Peyer's patch (tissue), 4 donors: ENCODE data around the gene GNG4. TPM values are rescaled to one million over a fixed set of nuclear protein-coding genes. Genes with fewer than 3 reads are reported as not detected.
A peak's percentile ranks its signal among the peaks of the same experiment; 100 is the strongest.

Experiments used
- DNase-seq, 3 donors: peaks; one replicate each; pipeline ENCODE4 v3.0.0-alpha.2; 2017 to 2019
- H3K27ac ChIP-seq, 4 donors: fragments of 200-600 bp; sonication (generic); one replicate each; pipeline ENCODE4 v1.5.1; 2016 to 2019
- H3K27me3 ChIP-seq, 2 donors: fragments of 200-600 bp; sonication (generic); one replicate each; pipeline ENCODE4 v1.5.1; 2019
- H3K36me3 ChIP-seq, 3 donors: fragments of 200-600 bp; sonication (generic); one replicate each; pipeline ENCODE4 v1.5.1; 2016 to 2019
- H3K4me1 ChIP-seq, 4 donors: fragments of 200-600 bp; sonication (generic); one replicate each; pipeline ENCODE4 v1.5.1; 2016 to 2019
- H3K4me3 ChIP-seq, 4 donors: fragments of 200-600 bp; sonication (generic); 1 replicate in 3 of 4; 2 replicates in 1 of 4; pipeline ENCODE4 v1.5.1; 2016 to 2019; ENCODE audit warnings: mild to moderate bottlenecking in 1 of 4
- H3K9me3 ChIP-seq, 4 donors: fragments of 200-600 bp; sonication (generic); one replicate each; pipeline ENCODE4 v1.5.1; 2016 to 2019; ENCODE audit warnings: mild to moderate bottlenecking in 1 of 4
- POLR2A ChIP-seq, 2 donors: fragments of 450-650 bp; IDR thresholded peaks; one replicate each; pipeline ENCODE4 v1.5.1; 2017; ENCODE audit warnings: antibody characterized with exemption in 2 of 2, mild to moderate bottlenecking in 2 of 2, moderate library complexity in 2 of 2
- small RNA-seq, 2 donors: library from RNA; depleted of rRNA; stranded (forward); fragments of <200 nt; gene quantifications; one replicate each; pipeline ENCODE3, GENCODE V24; 2016
- total RNA-seq, 4 donors: library from RNA; depleted of rRNA; stranded (reverse); fragments of >200 nt; gene quantifications; one replicate each; pipeline ENCODE4 v1.1.0, GENCODE V29; 2016
- TF ChIP-seq, protein P1 (sequence below), 6 experiments: fragments of 450-650 bp in 4 of 6; fragments of 200-600 bp in 2 of 6; sonication (generic) in 1 of 6; IDR thresholded peaks; one replicate each; pipeline ENCODE4 v1.5.1; 2017 to 2019; ENCODE audit warnings: antibody characterized with exemption in 6 of 6, mild to moderate bottlenecking in 3 of 6, moderate library complexity in 1 of 6

Gene GNG4
- total RNA-seq, 4 donors from 2014 or later, result 1.6 to 9.1 (median 2.9) TPM

DNA sequence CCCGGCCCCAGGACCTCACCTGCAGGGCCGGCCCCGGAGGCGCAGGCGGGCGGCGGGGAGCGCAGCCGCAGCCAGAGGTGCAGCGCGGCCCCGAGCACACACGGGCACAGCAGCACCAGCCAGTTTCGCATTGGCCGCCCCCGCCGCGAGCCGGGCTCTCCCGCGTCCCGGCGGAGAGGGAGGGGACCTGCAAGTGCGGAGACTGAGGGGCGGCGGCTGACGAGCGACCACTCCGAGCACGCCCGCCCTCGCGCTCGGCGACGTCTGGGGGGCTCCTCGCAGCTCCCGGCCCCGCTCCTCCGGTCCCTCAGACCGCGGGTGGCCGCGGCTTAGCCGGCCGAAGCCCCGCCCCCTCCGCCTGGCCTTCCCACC lies 145.5 kb downstream of the GNG4 start, which contains the start of gene B3GALNT2:
Gene B3GALNT2, minus strand, starts transcription at position 331 of the 372 bp plus-strand sequence. Its CDS starts 200 bp downstream, at position 131.
- H3K27me3 ChIP-seq, result no peaks in the 10 kb centered on the region
- DNase-seq, result no peak
- no peaks in the 10 kb centered on the region for H3K36me3 ChIP-seq
- H3K9me3 ChIP-seq, result no peaks in the 10 kb centered on the region
- TF ChIP-seq, protein P1, sequence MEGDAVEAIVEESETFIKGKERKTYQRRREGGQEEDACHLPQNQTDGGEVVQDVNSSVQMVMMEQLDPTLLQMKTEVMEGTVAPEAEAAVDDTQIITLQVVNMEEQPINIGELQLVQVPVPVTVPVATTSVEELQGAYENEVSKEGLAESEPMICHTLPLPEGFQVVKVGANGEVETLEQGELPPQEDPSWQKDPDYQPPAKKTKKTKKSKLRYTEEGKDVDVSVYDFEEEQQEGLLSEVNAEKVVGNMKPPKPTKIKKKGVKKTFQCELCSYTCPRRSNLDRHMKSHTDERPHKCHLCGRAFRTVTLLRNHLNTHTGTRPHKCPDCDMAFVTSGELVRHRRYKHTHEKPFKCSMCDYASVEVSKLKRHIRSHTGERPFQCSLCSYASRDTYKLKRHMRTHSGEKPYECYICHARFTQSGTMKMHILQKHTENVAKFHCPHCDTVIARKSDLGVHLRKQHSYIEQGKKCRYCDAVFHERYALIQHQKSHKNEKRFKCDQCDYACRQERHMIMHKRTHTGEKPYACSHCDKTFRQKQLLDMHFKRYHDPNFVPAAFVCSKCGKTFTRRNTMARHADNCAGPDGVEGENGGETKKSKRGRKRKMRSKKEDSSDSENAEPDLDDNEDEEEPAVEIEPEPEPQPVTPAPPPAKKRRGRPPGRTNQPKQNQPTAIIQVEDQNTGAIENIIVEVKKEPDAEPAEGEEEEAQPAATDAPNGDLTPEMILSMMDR (IDR thresholded peaks at IDR 0.05), result no peak
- TF ChIP-seq POLR2A (IDR thresholded peaks at IDR 0.05), result peak; percentile 63 to 74
- peak within 1 kb of the TSS; percentile 93 to 97 (median 95) for H3K27ac ChIP-seq
- peaks cover 0 to 14% (median 0%) of the 10 kb centered on the region in 4 donors for H3K4me1 ChIP-seq
- peak within 1 kb of the TSS; percentile 67 to 96 (median 84) for H3K4me3 ChIP-seq

DNA sequence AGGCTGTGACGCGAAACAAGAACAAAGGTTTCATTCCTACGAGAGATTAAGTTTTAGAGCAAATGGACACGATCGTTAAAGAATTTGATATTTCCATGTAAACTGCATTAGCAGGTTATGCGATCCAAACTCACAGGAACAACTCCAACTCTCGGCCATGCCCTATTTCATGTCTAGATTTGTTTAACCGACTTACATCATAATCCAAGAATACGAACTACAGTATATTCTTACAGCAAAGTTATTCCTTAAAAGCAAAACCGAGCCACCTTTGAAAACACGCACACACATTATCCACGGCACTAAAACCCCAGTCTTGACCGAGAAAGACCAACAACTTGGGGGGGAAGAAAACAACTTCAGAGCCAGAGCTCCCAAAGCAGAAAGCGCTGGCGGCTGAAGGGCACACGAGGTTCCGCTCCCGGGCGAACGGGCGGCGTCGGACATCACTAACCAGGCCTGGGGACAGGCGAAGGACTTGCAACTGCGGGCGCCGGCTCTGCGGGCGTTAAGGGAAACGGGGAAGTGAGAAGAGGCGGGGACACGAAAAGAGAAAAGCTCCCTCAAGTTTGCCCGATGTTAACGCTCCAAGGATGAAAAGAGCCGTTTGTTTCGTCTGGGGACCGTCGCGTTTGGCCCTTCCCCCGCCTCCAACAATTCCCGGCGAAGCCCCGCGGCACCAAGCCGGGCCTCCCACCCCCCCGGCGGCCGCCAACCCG lies 146.0 kb downstream of the GNG4 start:
- H3K36me3 ChIP-seq, result no peaks in the 10 kb centered on the region
- H3K4me1 ChIP-seq, result peaks cover 0 to 14% (median 0%) of the 10 kb centered on the region in 4 donors
- no peaks in the 10 kb centered on the region for H3K9me3 ChIP-seq
- H3K27ac ChIP-seq, result peak overlapping the region; percentile 93 to 97 (median 95)
- TF ChIP-seq POLR2A (IDR thresholded peaks at IDR 0.05), result no peak
- TF ChIP-seq, protein P1 (IDR thresholded peaks at IDR 0.05), result no peak
- no peaks in the 10 kb centered on the region for H3K27me3 ChIP-seq
- DNase-seq, result peak; percentile 57 to 81 (median 70)
- H3K4me3 ChIP-seq, result peak overlapping the region; percentile 67 to 96 (median 84)

- no peak for TF ChIP-seq POLR2A (IDR thresholded peaks at IDR 0.05)
- TF ChIP-seq, protein P1 (IDR thresholded peaks at IDR 0.05), result no peak
- Histone ChIP-seq H3K27me3 (no peaks in the 10 kb centered on the region), H3K27ac (peak overlapping the region; percentile 93 to 97 (median 95)), H3K9me3 (no peaks in the 10 kb centered on the region), H3K4me3 (peak overlapping the region; percentile 67 to 96 (median 84)), H3K36me3 (no peaks in the 10 kb centered on the region), H3K4me1 (peaks cover 0 to 14% (median 0%) of the 10 kb centered on the region in 4 donors)
- no peak for DNase-seq
These were observed 146.8 kb downstream of the GNG4 start for GRCh38 chr1:235502601-235503402.

DNA sequence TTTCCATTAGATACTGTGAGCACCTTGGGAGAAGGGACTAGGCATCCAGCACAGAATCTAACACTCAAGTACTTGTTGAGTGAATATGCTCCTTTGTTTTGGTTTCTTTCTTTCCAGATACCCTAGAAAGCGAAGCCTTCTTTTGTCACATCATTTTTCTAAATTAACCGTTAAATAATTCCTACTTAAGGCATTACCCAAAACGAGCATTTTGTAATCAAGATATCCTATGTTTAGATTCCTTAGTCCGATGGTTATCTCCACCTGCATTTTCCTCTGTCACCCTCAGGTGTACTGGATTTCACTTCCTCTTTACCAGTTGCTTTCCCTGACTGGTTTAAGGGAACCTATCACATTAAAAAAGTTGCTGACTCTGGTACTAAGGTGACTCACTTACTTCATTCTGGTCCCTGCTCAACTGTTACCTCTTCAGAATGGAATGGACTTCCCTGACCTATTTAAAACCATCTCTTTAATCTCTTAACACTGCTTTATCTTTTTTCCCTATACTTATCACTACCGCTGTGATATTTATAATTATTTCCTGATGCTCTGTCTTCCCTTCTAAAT lies 148.5 kb downstream of the GNG4 start:
- DNase-seq, result no peak
- H3K4me1 ChIP-seq, result peaks cover 0 to 13% (median 0%) of the 10 kb centered on the region in 4 donors
- no peaks in the 10 kb centered on the region for H3K36me3 ChIP-seq
- TF ChIP-seq, protein P1 (IDR thresholded peaks at IDR 0.05), result no peak
- no peak for TF ChIP-seq POLR2A (IDR thresholded peaks at IDR 0.05)
- H3K27ac ChIP-seq, result no peak overlapping the region
- H3K27me3 ChIP-seq, result no peaks in the 10 kb centered on the region
- no peak overlapping the region for H3K4me3 ChIP-seq
- H3K9me3 ChIP-seq, result no peaks in the 10 kb centered on the region

Small RNA genes within 50 kb of the gene (small RNA-seq; reads per million reads assigned to genes)
- 0 reads per million in 2 donors for gene MTCO3P46
- 0 reads per million in 2 donors for gene MTND4LP21

Other genes starting within 250 kb of the GNG4 start
- 10 to 100 TPM; 13.2 to 53.1 (median 32.7) TPM for gene B3GALNT2, start 145.3 kb downstream of the GNG4 start, total RNA-seq
- gene LYST, start 217.1 kb upstream of the GNG4 start, total RNA-seq, result 10 to 100 TPM; 27.8 to 68.5 (median 35.5) TPM